ENCODE results near the gene C1QTNF4. TPM values are rescaled to one million over a fixed set of nuclear protein-coding genes. Genes with fewer than 3 reads are reported as not detected.

The C1QTNF4 gene
- total RNA-seq, 1 donor from 2014 or later, result 0.20 TPM

DNA sequence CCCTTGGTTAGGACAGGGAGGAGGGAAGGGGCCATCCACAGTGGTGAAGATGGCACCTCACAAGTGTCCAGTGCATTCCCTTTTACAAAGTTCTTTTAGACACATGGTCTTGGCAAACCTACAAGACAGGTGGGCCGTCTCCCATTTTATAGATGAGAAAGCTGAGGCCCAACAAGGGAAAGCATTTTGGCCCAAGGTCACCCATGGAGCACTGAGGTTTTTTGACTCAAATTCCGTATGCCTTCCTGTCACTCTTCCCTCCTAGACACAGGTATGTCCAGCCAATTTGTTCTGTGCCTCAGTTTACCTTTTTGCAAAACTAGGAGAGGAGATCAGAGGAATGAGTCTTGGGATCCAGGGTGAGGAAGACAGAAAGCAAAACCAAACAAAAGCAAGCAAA is 1.2 kb downstream of the C1QTNF4 start:
- H4K20me1 ChIP-seq (ENCODE audit: insufficient read depth, low read length), result no peaks in the 10 kb centered on the region

DNA sequence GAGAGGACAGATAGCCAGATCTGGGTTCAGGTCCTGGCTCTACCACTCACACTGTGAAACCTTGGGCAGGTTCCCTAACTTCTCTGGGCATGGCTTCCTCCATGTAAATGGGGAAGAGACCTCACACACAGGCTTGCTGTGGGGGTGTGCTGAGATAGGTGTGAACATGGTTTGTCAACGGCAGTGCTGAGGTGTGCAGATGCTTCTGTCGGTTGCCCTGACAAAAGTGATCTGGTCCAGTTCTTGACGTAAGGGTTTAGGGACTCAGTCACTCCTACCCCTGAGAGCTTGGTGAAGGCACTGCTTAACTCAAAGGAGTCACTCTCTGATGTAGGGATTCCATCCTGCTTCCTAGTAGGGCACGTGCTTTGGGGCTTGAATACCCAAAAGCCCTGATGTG is 2.0 kb downstream of the C1QTNF4 start:
- H3K36me3 ChIP-seq (ENCODE audit: insufficient read depth, low read length), result no peaks in the 10 kb centered on the region
- Mint-ChIP-seq H3K27ac (ENCODE audit: unreplicated experiment) (no peak overlapping the region), H3K9me3 (ENCODE audit: unreplicated experiment) (no peaks in the 10 kb centered on the region), H3K4me1 (ENCODE audit: low read depth, unreplicated experiment) (no peaks in the 10 kb centered on the region), H3K4me3 (ENCODE audit: unreplicated experiment) (no peak overlapping the region), H3K27me3 (ENCODE audit: low read depth, unreplicated experiment) (peaks cover 41% of the 10 kb centered on the region), H3K36me3 (ENCODE audit: low read depth, unreplicated experiment) (peaks cover 4% of the 10 kb centered on the region)
- FAIRE-seq (no peak), DNase-seq (ENCODE audit: low read depth) (no peak)
- H4K20me1 ChIP-seq (ENCODE audit: insufficient read depth, low read length), result no peaks in the 10 kb centered on the region
- no peaks in the 10 kb centered on the region for H3K79me2 ChIP-seq (ENCODE audit: insufficient read depth, low read length)
- TF ChIP-seq, protein P1, sequence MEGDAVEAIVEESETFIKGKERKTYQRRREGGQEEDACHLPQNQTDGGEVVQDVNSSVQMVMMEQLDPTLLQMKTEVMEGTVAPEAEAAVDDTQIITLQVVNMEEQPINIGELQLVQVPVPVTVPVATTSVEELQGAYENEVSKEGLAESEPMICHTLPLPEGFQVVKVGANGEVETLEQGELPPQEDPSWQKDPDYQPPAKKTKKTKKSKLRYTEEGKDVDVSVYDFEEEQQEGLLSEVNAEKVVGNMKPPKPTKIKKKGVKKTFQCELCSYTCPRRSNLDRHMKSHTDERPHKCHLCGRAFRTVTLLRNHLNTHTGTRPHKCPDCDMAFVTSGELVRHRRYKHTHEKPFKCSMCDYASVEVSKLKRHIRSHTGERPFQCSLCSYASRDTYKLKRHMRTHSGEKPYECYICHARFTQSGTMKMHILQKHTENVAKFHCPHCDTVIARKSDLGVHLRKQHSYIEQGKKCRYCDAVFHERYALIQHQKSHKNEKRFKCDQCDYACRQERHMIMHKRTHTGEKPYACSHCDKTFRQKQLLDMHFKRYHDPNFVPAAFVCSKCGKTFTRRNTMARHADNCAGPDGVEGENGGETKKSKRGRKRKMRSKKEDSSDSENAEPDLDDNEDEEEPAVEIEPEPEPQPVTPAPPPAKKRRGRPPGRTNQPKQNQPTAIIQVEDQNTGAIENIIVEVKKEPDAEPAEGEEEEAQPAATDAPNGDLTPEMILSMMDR (IDR thresholded peaks at IDR 0.05; ENCODE audit: insufficient read depth, low read depth, low read length), result no peak
- TF ChIP-seq EZH2 (IDR thresholded peaks at IDR 0.05; ENCODE audit: insufficient read depth, low read length), result no peak
- peaks cover 39% of the 10 kb centered on the region for H3K27me3 ChIP-seq (ENCODE audit: insufficient read depth, low read length)
- no peak overlapping the region for H3K27ac ChIP-seq (ENCODE audit: low read depth, low read length)
- H3K4me2 ChIP-seq (ENCODE audit: low read length), result no peak overlapping the region
- H2AFZ ChIP-seq (ENCODE audit: low read depth, low read length), result no peak overlapping the region
- H3K4me1 ChIP-seq (ENCODE audit: insufficient read depth, low read length), result peaks cover 2% of the 10 kb centered on the region
- H3K4me3 ChIP-seq (ENCODE audit: insufficient read depth, low read depth, low read length), result no peak overlapping the region
- no peak overlapping the region for H3K9ac ChIP-seq (ENCODE audit: low read length)
- no peaks in the 10 kb centered on the region for H3K9me3 ChIP-seq (ENCODE audit: insufficient read depth, low read depth, low read length)

More for the DNA sequence above, 1.2 kb downstream of the C1QTNF4 start:
- Histone ChIP-seq H3K27me3 (ENCODE audit: insufficient read depth, low read length) (peaks cover 39% of the 10 kb centered on the region), H2AFZ (ENCODE audit: low read depth, low read length) (no peak overlapping the region), H3K36me3 (ENCODE audit: insufficient read depth, low read length) (no peaks in the 10 kb centered on the region), H3K4me1 (ENCODE audit: insufficient read depth, low read length) (peaks cover 2% of the 10 kb centered on the region), H3K27ac (ENCODE audit: low read depth, low read length) (no peak overlapping the region), H3K9ac (ENCODE audit: low read length) (no peak overlapping the region), H3K4me3 (ENCODE audit: insufficient read depth, low read depth, low read length) (no peak overlapping the region), H3K9me3 (ENCODE audit: insufficient read depth, low read depth, low read length) (no peaks in the 10 kb centered on the region), H3K79me2 (ENCODE audit: insufficient read depth, low read length) (no peaks in the 10 kb centered on the region), H3K4me2 (ENCODE audit: low read length) (no peak overlapping the region)
- peaks cover 4% of the 10 kb centered on the region for H3K36me3 Mint-ChIP-seq (ENCODE audit: low read depth, unreplicated experiment)
- H3K27ac Mint-ChIP-seq (ENCODE audit: unreplicated experiment), result no peak overlapping the region
- no peak for DNase-seq (ENCODE audit: low read depth)
- no peak for FAIRE-seq
- H3K4me1 Mint-ChIP-seq (ENCODE audit: low read depth, unreplicated experiment), result no peaks in the 10 kb centered on the region
- peaks cover 41% of the 10 kb centered on the region for H3K27me3 Mint-ChIP-seq (ENCODE audit: low read depth, unreplicated experiment)
- no peaks in the 10 kb centered on the region for H3K9me3 Mint-ChIP-seq (ENCODE audit: unreplicated experiment)
- no peak for TF ChIP-seq EZH2 (IDR thresholded peaks at IDR 0.05; ENCODE audit: insufficient read depth, low read length)
- TF ChIP-seq, protein P1 (IDR thresholded peaks at IDR 0.05; ENCODE audit: insufficient read depth, low read depth, low read length), result no peak
- H3K4me3 Mint-ChIP-seq (ENCODE audit: unreplicated experiment), result no peak overlapping the region

DNA sequence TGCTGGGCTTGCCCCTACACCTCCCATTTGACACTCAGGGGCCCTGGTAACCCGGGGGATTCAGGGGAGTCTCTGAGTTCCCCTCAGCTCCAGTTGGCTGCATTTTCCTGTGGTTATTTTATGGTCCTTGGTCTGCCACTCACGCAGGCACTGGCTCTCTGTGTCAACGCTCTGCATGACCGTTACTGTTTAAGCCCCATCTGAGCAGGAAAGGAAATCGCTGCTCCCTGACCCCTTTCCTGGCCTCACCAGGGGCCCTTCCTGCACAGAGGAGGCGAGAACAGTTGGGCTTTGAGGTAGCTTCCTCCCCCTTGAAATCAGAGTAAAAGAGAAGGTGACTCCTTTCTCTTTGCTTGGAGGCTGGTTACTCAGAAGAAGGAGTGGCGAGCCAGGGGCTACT is 2.4 kb downstream of the C1QTNF4 start:
- no peak overlapping the region for H3K4me3 ChIP-seq (ENCODE audit: insufficient read depth, low read depth, low read length)
- no peaks in the 10 kb centered on the region for H4K20me1 ChIP-seq (ENCODE audit: insufficient read depth, low read length)
- no peak overlapping the region for H3K4me2 ChIP-seq (ENCODE audit: low read length)
- Mint-ChIP-seq H3K4me1 (ENCODE audit: low read depth, unreplicated experiment) (no peaks in the 10 kb centered on the region), H3K36me3 (ENCODE audit: low read depth, unreplicated experiment) (peaks cover 4% of the 10 kb centered on the region), H3K27me3 (ENCODE audit: low read depth, unreplicated experiment) (peaks cover 41% of the 10 kb centered on the region), H3K4me3 (ENCODE audit: unreplicated experiment) (no peak overlapping the region), H3K9me3 (ENCODE audit: unreplicated experiment) (no peaks in the 10 kb centered on the region), H3K27ac (ENCODE audit: unreplicated experiment) (no peak overlapping the region)
- no peak for TF ChIP-seq EZH2 (IDR thresholded peaks at IDR 0.05; ENCODE audit: insufficient read depth, low read length)
- TF ChIP-seq, protein P1 (IDR thresholded peaks at IDR 0.05; ENCODE audit: insufficient read depth, low read depth, low read length), result no peak
- no peak overlapping the region for H3K27ac ChIP-seq (ENCODE audit: low read depth, low read length)
- H3K36me3 ChIP-seq (ENCODE audit: insufficient read depth, low read length), result no peaks in the 10 kb centered on the region
- H2AFZ ChIP-seq (ENCODE audit: low read depth, low read length), result no peak overlapping the region
- peaks cover 2% of the 10 kb centered on the region for H3K4me1 ChIP-seq (ENCODE audit: insufficient read depth, low read length)
- H3K9ac ChIP-seq (ENCODE audit: low read length), result no peak overlapping the region
- no peaks in the 10 kb centered on the region for H3K9me3 ChIP-seq (ENCODE audit: insufficient read depth, low read depth, low read length)
- no peaks in the 10 kb centered on the region for H3K79me2 ChIP-seq (ENCODE audit: insufficient read depth, low read length)
- FAIRE-seq, result no peak
- no peak for DNase-seq (ENCODE audit: low read depth)
- H3K27me3 ChIP-seq (ENCODE audit: insufficient read depth, low read length), result peaks cover 39% of the 10 kb centered on the region
